ENCODE data around the gene ALPK1.
"Not testable (repeated sequence)": the region's sequence is repeated elsewhere in the genome, so short reads cannot be mapped to it uniquely, and the experiment has no call there.

ALPK1 gene

GRCh38 chr4:112284662-112285411 lies 12.3 kb upstream of the ALPK1 start:
- DNase-seq = no peak

- no peak for DNase-seq
These were observed 9.7 kb upstream of the ALPK1 start for GRCh38 chr4:112287258-112287989.

GRCh38 chr4:112288455-112288854 lies 8.7 kb upstream of the ALPK1 start:
- DNase-seq = no peak

GRCh38 chr4:112289407-112290253 lies 7.5 kb upstream of the ALPK1 start:
- no peak for DNase-seq

- DNase-seq = no peak
These were observed 6.8 kb upstream of the ALPK1 start for GRCh38 chr4:112290341-112290740.

GRCh38 chr4:112299721-112300120 lies 2.6 kb downstream of the ALPK1 start:
- DNase-seq = no peak

- no peak for DNase-seq
These were observed 5.4 kb downstream of the ALPK1 start for GRCh38 chr4:112302320-112303274.

GRCh38 chr4:112305477-112305876 lies 8.3 kb downstream of the ALPK1 start:
- not testable (repeated sequence) for DNase-seq

GRCh38 chr4:112309263-112309791 lies 12.2 kb downstream of the ALPK1 start:
- DNase-seq = not testable (repeated sequence)

- no peak for DNase-seq
These were observed 14.3 kb downstream of the ALPK1 start for GRCh38 chr4:112311516-112311915.

- DNase-seq = no peak
These were observed 15.6 kb downstream of the ALPK1 start for GRCh38 chr4:112312610-112313239.

GRCh38 chr4:112315446-112315845 lies 18.3 kb downstream of the ALPK1 start:
- no peak for DNase-seq

- DNase-seq = no peak
These were observed 19.2 kb downstream of the ALPK1 start for GRCh38 chr4:112316360-112316759.

GRCh38 chr4:112318239-112319142 lies 21.3 kb downstream of the ALPK1 start:
- no peak for DNase-seq

GRCh38 chr4:112321776-112322684 lies 24.9 kb downstream of the ALPK1 start:
- DNase-seq = peak; percentile 43

- DNase-seq = no peak
These were observed 25.7 kb downstream of the ALPK1 start for GRCh38 chr4:112322866-112323265.

- no peak for DNase-seq
These were observed 28.4 kb downstream of the ALPK1 start for GRCh38 chr4:112325530-112325929.

GRCh38 chr4:112327965-112328733 lies 31.0 kb downstream of the ALPK1 start:
- DNase-seq = peak; percentile 41
